AG04449 (cell line): Measurements from ENCODE around the gene SHISAL2B.
"Not testable (repeated sequence)": the region's sequence is repeated elsewhere in the genome, so short reads cannot be mapped to it uniquely, and the experiment has no call there.

Experiments used
- CTCF ChIA-PET: fragments of 350-600 bp; formaldehyde crosslinking; extraction: SDS; loops from one replicate; lab custom pipeline; 2021; ENCODE audit warnings: antibody characterized with exemption; lab: Yijun Ruan, JAX
- POLR2A ChIA-PET: fragments of 400-600, 350-600 bp; formaldehyde crosslinking; extraction: SDS; loops from one replicate; lab custom pipeline; 2020; ENCODE audit warnings: antibody characterized with exemption, inconsistent platforms; lab: Yijun Ruan, JAX
- DNase-seq: peaks from one replicate; pipeline ENCODE4 v3.0.0-alpha.2; 2010; ENCODE audit warnings: low read depth, low spot score
- H3K4me3 ChIP-seq: 2 replicates; pipeline ENCODE4 v1.5.1; 2011; ENCODE audit warnings: low read depth, mild to moderate bottlenecking, control low read depth, low read length
- TF ChIP-seq, protein P1 (sequence below): IDR thresholded peaks from one replicate; pipeline ENCODE4 v1.5.1; 2011; ENCODE audit warnings: mild to moderate bottlenecking, moderate library complexity, low read length, control low read depth, inconsistent platforms; ENCODE audit not compliant: insufficient read depth; ENCODE audit errors: missing control alignments

SHISAL2B gene

DNA sequence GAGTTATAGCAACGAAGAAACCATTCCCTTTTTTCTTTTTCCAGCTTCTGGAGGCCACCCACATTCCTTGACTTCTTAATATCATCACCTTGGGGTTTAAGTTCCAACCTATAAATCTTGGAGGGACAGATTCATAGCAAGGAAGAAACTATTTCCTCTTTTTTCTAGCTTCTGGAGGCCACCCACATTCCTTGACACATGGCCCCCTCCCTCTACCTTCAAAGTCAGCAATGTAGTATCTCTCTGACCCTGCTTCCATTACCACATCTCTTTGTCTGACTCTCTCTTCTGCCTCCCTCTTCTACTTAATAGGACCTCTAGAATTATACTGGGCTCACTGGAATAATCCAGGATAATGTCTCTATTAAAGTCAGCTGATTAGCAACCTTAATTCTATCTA, 34.7 kb upstream of the SHISAL2B start:
- ChIA-PET CTCF (no interaction called here), POLR2A (no interaction called here)
- TF ChIP-seq, protein P1, sequence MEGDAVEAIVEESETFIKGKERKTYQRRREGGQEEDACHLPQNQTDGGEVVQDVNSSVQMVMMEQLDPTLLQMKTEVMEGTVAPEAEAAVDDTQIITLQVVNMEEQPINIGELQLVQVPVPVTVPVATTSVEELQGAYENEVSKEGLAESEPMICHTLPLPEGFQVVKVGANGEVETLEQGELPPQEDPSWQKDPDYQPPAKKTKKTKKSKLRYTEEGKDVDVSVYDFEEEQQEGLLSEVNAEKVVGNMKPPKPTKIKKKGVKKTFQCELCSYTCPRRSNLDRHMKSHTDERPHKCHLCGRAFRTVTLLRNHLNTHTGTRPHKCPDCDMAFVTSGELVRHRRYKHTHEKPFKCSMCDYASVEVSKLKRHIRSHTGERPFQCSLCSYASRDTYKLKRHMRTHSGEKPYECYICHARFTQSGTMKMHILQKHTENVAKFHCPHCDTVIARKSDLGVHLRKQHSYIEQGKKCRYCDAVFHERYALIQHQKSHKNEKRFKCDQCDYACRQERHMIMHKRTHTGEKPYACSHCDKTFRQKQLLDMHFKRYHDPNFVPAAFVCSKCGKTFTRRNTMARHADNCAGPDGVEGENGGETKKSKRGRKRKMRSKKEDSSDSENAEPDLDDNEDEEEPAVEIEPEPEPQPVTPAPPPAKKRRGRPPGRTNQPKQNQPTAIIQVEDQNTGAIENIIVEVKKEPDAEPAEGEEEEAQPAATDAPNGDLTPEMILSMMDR = no peak
- H3K4me3 ChIP-seq = no peak overlapping the region
- DNase-seq = no peak

DNA sequence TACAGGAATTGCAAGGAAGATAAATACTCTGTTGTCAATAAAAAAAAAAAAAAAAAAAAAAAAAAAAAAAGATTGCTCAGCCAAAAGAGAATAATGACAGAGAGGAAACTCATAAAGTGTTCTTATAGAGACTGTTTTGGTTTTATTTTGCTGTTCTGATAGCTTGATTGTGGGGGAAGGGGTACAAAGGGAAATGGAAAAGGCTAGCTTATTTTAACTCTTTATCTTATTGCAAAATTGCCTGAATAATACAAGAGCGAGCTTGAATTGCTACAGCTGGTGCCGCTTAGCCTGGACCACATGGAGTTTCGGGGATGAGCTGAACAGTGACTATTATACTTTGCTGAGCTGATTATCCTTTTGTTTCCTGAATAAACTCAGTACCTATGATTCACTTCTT, 31.0 kb upstream of the SHISAL2B start:
- CTCF ChIA-PET = interaction anchor here (1.1 kb wide), 1 partner anchor 25 kb away, joined by 5 read pairs; no protein-coding TSS in a partner anchor
- H3K4me3 ChIP-seq = no peak overlapping the region
- no peak for DNase-seq
- TF ChIP-seq, protein P1 = no peak
- POLR2A ChIA-PET = no interaction called here

DNA sequence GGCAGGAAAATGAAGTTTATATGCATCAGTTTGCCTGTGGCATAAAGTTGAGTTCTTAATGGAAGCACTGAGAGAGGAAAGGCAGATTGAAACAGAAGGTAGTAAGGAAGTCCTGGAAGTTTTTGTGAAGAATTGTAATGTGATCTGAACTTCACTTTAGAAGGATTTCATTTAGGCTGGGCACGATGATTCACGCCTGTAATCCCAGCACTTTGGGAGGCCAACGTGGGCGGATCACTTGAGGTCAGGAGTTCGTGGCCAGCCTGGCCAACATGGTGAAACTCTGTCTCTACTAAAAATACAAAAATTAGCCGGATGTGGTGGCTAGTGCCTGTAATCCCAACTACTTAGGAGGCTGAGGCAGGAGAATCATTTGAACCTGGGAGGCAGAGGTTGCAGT, 27.1 kb upstream of the SHISAL2B start:
- CTCF ChIA-PET, DNase-seq, POLR2A ChIA-PET, H3K4me3 ChIP-seq: not testable (repeated sequence)

DNA sequence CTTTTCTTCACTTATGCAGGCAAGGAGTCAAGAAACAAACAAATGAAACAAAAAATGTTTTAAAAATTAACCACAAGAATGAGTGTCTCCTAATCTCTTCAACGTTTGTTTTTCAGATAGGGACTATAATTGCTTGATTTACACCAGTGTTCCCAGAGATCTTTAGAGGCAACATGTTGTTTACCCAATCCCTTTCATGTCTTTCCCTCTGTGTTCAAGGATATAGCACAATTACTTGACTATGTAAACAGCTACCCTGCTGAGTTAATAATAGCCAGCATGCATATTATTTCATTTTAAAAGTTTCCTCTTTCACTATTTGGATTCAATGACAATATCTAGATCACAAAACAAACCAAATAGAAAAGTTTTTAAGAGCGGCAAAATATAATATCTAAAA, 25.1 kb upstream of the SHISAL2B start:
- CTCF ChIA-PET = no interaction called here
- TF ChIP-seq, protein P1 = no peak
- DNase-seq = no peak
- H3K4me3 ChIP-seq = no peak overlapping the region
- POLR2A ChIA-PET = no interaction called here

DNA sequence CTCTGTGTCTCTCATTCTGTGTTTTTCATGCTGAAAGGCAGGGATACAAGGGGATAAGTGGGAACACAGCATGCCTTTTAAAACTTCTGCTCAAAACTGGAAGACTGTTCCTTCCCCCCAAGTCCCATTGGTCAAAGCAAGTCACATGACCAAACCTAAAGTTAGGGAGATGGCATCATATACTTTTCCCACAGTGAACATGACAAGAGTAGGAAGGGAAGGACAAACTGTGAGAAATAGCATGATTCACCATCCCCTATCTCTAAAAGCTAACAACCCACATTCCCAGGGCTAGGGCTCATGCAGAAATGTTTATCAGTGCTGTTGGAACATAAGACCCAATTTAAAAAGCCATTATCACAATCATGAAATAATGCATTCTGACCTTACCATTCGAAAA, 24.2 kb upstream of the SHISAL2B start:
- ChIA-PET POLR2A (no interaction called here), CTCF (no interaction called here)
- TF ChIP-seq, protein P1 = no peak
- DNase-seq = peak; percentile 42
- H3K4me3 ChIP-seq = no peak overlapping the region

DNA sequence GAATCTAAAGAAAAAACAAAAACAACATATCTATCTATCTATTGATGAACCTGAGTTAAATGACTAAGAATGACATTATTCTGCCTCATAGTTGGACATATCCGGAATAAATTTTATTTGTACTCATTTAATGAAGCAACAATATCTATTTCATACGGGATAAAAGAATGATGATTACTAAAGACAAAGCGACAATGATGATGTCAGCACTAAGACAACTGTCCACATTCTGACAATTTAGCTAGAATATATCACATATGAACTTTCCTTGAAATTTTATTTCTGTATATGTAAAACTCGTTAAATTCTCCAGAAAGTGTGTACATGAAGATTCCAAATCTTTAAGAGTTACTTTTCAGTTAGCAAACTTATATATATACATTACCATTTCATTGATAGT, 23.2 kb upstream of the SHISAL2B start:
- no peak for DNase-seq
- no peak overlapping the region for H3K4me3 ChIP-seq
- ChIA-PET CTCF (no interaction called here), POLR2A (no interaction called here)
- TF ChIP-seq, protein P1 = no peak

DNA sequence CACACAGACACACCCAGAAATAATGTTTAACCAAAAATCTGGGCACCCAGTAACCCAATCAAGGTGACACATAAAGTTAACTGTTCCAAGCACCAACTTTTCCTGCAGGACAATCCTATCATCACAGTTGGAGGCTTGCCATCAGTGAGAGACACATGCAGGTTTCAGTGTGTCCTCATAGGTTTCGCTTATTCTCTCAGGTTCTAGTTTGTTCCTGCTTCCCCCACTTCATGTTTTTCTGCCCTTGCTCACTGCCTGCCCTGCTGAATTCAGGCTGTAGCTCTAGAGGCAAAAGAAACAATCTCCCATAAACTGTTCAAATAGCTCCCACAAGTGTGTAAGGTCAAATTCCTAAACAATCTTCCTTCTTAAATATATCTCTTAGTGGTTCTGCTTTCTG, 20.0 kb upstream of the SHISAL2B start:
- DNase-seq = no peak
- TF ChIP-seq, protein P1 = no peak
- H3K4me3 ChIP-seq = no peak overlapping the region
- CTCF ChIA-PET = interaction anchor here (0.7 to 1.9 kb wide), 2 partner anchors 22 to 35 kb away, joined by 3 to 6 read pairs; no protein-coding TSS in a partner anchor
- POLR2A ChIA-PET = no interaction called here
